Glutamatergic neuron (in vitro differentiated cells): ENCODE measurements around the gene GPR4. TPM values are rescaled to one million over a fixed set of nuclear protein-coding genes. Genes with fewer than 3 reads are reported as not detected.
A peak's percentile ranks its signal among the peaks of the same experiment; 100 is the strongest.

Experiments
- DNase-seq: peaks from one replicate; pipeline ENCODE4 v3.0.0; 2022
- H3K27ac Mint-ChIP-seq: one replicate; pipeline ENCODE4 v1.8.0; 2020; ENCODE audit warnings: mild to moderate bottlenecking, mixed read lengths, inconsistent platforms; ENCODE audit not compliant: unreplicated experiment
- H3K27me3 Mint-ChIP-seq: one replicate; pipeline ENCODE4 v1.8.0; 2020; ENCODE audit warnings: mild to moderate bottlenecking, moderate library complexity, mixed read lengths, inconsistent platforms; ENCODE audit not compliant: unreplicated experiment
- H3K36me3 Mint-ChIP-seq: one replicate; pipeline ENCODE4 v1.8.0; 2020; ENCODE audit warnings: mild to moderate bottlenecking, mixed read lengths, inconsistent platforms; ENCODE audit not compliant: unreplicated experiment
- H3K4me1 Mint-ChIP-seq: one replicate; pipeline ENCODE4 v1.8.0; 2020; ENCODE audit warnings: mild to moderate bottlenecking, low read depth, mixed read lengths, inconsistent platforms; ENCODE audit not compliant: unreplicated experiment
- H3K4me3 Mint-ChIP-seq: one replicate; pipeline ENCODE4 v1.8.0; 2020; ENCODE audit warnings: mild to moderate bottlenecking, mixed read lengths, inconsistent platforms; ENCODE audit not compliant: unreplicated experiment
- H3K9me3 Mint-ChIP-seq: one replicate; pipeline ENCODE4 v1.8.0; 2020; ENCODE audit warnings: mild to moderate bottlenecking, moderate library complexity, mixed read lengths, inconsistent platforms; ENCODE audit not compliant: unreplicated experiment
- CTCF ChIP-seq: fragments of 200-600 bp; sonication (generic); IDR thresholded peaks from one replicate; pipeline ENCODE4 v1.5.0; 2021; ENCODE audit not compliant: partially characterized antibody, unreplicated experiment
- total RNA-seq: library from RNA; stranded (reverse); fragmentation: NEBNext Ultra II Directional; extraction: Animal tissue kit (Norgen Biotek cat#: 25700); gene quantifications from one replicate; pipeline ENCODE4 v1.2.1, GENCODE V29; 2021; ENCODE audit not compliant: unreplicated experiment

GPR4 gene
- total RNA-seq, 1 donor from 2014 or later, result not detected

- DNase-seq, result no peak
- TF ChIP-seq CTCF, result no peak
- no peaks in the 10 kb centered on the region for H3K36me3 Mint-ChIP-seq
Measured at GRCh38 chr19:45564131-45564780, 37.8 kb downstream of the GPR4 start.

GRCh38 chr19:45560686-45561085 lies 41.3 kb downstream of the GPR4 start:
- Mint-ChIP-seq H3K36me3 (no peaks in the 10 kb centered on the region), H3K27ac (no peak overlapping the region), H3K9me3 (no peaks in the 10 kb centered on the region), H3K4me1 (peaks cover 12% of the 10 kb centered on the region), H3K27me3 (no peaks in the 10 kb centered on the region), H3K4me3 (no peak overlapping the region)
- no peak for TF ChIP-seq CTCF
- no peak for DNase-seq

More at GRCh38 chr19:45564131-45564780, 37.8 kb downstream of the GPR4 start:
- Mint-ChIP-seq H3K4me3 (no peak overlapping the region), H3K27ac (no peak overlapping the region), H3K4me1 (peaks cover 3% of the 10 kb centered on the region), H3K27me3 (no peaks in the 10 kb centered on the region), H3K9me3 (no peaks in the 10 kb centered on the region)

GRCh38 chr19:45560038-45560437 lies 42.0 kb downstream of the GPR4 start:
- no peak overlapping the region for H3K4me3 Mint-ChIP-seq
- TF ChIP-seq CTCF, result no peak
- no peak overlapping the region for H3K27ac Mint-ChIP-seq

GRCh38 chr19:45558399-45558878 lies 43.6 kb downstream of the GPR4 start:
- H3K4me3 Mint-ChIP-seq, result peak overlapping the region; percentile 18
- no peaks in the 10 kb centered on the region for H3K9me3 Mint-ChIP-seq
- no peaks in the 10 kb centered on the region for H3K36me3 Mint-ChIP-seq
- DNase-seq, result peak; percentile 65
- TF ChIP-seq CTCF, result peak; percentile 56
- no peaks in the 10 kb centered on the region for H3K27me3 Mint-ChIP-seq
- peaks cover 12% of the 10 kb centered on the region for H3K4me1 Mint-ChIP-seq
- H3K27ac Mint-ChIP-seq, result no peak overlapping the region

More at GRCh38 chr19:45560038-45560437, 42.0 kb downstream of the GPR4 start:
- Mint-ChIP-seq H3K36me3 (no peaks in the 10 kb centered on the region), H3K4me1 (peaks cover 12% of the 10 kb centered on the region), H3K9me3 (no peaks in the 10 kb centered on the region), H3K27me3 (no peaks in the 10 kb centered on the region)
- no peak for DNase-seq

- Mint-ChIP-seq H3K4me1 (peaks cover 12% of the 10 kb centered on the region), H3K4me3 (no peak overlapping the region), H3K36me3 (no peaks in the 10 kb centered on the region), H3K27ac (no peak overlapping the region), H3K9me3 (no peaks in the 10 kb centered on the region), H3K27me3 (no peaks in the 10 kb centered on the region)
- TF ChIP-seq CTCF, result no peak
- no peak for DNase-seq
Measured at GRCh38 chr19:45556835-45557234, 45.2 kb downstream of the GPR4 start.
